ENCODE data around the gene INS. TPM values are rescaled to one million over a fixed set of nuclear protein-coding genes. Genes with fewer than 3 reads are reported as not detected.
A peak's percentile ranks its signal among the peaks of the same experiment; 100 is the strongest.

INS gene
- polyA plus RNA-seq, 4 donors = not detected

DNA sequence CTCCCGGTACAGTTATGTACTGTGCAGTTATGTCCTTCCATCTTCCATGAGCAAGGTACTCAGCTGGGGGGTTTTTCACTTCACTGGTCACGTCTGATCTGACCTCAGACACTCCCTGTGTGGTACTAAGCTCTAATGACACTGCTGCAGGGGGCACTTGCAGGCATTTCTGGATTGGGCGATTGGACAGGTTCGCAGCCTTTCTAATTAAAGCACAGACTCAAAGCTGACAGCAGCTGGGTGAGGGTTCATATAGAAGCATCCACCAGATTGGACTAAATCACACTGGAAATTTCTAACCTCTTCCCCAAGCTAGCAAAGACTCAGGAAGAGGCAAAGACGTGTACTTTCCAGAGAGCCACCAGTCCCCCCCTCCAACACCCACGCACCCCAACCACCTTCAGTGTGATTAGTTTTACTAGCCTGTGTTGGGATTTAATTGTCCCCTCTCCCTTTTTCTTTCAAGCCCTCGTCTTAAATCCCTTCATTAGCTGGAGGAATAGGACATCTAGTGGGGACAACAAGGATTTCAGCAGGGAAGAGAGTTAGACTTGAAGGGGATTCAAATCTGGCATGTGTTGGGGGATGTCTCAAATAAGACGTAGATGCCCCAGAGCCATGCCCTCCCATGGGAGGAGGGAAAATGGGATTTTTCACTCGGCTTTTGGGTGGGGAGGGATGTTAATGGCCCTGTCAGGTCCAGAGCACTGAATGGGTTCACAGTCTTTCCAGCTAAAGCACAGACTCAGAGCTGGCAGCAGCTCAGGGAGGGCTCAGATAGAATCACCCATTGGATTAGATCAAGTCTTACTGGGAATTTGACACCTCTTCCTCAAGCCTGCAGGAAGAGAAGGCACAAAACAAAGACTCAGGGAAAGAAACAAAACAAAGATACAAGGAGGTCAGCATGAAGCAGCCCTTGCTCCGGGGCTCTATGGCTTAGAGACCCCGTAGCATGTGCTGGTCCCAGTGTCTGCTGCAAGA is 10.9 kb downstream of the INS start:
- DNase-seq (ENCODE audit: low read depth in 4 of 4, low spot score in 3 of 4) = peak in 1 of 4 donors; percentile 70

DNA sequence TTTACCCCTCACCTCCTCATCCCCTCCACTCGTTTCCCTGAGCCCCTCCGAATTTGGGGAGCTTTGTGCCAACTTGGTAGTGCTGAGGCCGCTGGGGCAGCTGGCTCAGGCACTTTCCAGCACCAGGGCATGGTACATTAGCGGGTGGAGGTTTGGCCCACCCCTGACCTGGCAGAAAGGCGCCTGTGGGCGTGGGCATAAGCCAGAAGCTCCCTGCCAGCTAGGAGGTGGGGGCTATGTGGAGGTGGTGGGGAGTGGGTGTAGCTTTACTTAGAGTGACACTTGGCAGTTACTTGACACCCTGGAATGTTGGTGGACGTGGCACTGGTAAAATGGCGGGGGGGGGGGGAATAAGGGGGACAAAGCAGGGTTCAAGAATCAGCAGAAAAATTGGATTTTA is 11.5 kb downstream of the INS start:
- DNase-seq (ENCODE audit: low read depth in 4 of 4, low spot score in 3 of 4) = no peak

DNA sequence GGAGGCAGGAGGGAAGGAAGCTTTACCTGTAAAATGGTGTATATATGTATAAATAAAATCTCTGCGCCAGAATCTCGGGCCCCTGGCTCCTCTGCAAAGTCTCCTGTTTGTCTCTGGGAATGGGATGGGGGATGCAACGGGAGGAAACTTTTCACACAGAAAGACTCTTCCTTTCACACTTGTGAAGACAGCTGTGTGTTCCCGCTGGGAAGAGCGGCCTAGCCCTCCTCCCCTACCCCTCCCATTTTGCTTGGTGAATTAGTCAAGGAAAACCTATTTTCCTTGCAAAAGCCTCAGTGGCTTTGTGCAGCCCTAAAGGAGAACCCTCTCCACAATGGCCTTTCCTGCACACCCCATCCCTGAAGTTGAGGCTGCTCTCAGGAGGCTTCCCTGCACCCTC is 12.4 kb downstream of the INS start:
- DNase-seq (ENCODE audit: low read depth in 4 of 4, low spot score in 3 of 4) = no peak

DNA sequence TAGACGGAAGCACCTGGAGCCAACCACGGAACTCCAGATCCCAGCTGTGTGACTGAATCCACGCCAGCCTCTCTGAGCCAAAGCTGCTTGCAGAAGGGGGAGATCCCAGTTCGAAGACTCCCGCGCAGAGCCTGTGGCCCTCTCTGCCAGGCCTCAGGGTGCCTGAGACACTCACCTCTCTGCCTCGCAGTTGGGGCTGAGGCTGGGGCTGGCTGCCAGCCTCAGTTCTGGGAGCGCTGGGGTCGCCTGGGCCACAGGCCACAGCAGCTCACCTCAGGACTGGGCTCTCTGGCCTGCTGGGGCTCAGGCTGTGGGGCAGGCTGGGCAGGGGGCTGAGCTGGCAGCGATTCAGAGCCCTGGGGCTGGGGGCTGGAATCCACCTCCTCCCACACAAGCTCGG is 13.6 kb downstream of the INS start:
- DNase-seq (ENCODE audit: low read depth in 4 of 4, low spot score in 3 of 4) = no peak

DNA sequence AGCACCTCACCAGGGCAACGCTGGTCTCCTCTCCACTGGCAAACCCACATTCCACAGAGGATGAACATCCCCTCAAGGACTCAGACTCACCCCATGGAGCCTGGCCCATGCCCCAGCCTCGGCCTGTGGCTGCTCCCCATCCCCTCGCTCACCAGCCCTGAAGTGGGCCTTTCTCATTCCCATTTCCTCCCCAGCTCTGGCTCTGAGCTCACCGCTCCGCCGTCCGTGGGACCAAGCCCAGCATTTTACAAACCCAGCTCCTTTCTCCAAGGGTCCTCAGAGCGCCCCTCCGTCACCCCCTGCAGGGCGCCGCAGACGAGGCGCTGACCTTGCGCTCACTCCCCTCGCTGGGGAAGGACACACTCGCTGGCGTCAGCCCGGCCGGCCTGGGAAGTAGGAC is 15.0 kb downstream of the INS start:
- DNase-seq (ENCODE audit: low read depth in 4 of 4, low spot score in 3 of 4) = no peak

GRCh38 chr11:2144544-2145248 is 16.3 kb downstream of the INS start:
- DNase-seq (ENCODE audit: low read depth in 4 of 4, low spot score in 3 of 4) = no peak

GRCh38 chr11:2143799-2144543 is 17.0 kb downstream of the INS start:
- DNase-seq (ENCODE audit: low read depth in 4 of 4, low spot score in 3 of 4) = no peak

- no peak for DNase-seq (ENCODE audit: low read depth in 4 of 4, low spot score in 3 of 4)
Measured at GRCh38 chr11:2143477-2143798, 17.6 kb downstream of the INS start.

DNA sequence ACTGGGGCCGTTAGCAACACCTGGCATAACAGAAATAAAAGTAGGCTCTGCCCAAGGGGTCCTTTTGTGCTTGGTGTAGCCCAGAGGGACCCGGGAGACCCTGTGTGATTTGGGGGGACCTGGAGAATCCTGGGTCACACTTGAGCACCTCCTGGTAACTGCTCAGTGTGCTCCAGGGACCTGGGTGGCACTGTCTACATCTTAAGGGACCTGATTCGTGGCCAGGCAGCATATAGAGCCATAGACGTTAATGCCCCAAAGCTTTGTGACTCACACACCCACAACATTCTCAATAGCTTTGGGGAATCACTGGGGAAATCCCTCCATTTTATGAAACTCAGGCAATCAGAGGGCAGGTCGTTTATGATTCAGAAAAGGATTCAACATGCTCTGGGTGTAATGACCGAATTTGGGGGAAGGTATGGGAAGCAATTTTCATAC is 18.2 kb downstream of the INS start:
- no peak for DNase-seq (ENCODE audit: low read depth in 4 of 4, low spot score in 3 of 4)

DNA sequence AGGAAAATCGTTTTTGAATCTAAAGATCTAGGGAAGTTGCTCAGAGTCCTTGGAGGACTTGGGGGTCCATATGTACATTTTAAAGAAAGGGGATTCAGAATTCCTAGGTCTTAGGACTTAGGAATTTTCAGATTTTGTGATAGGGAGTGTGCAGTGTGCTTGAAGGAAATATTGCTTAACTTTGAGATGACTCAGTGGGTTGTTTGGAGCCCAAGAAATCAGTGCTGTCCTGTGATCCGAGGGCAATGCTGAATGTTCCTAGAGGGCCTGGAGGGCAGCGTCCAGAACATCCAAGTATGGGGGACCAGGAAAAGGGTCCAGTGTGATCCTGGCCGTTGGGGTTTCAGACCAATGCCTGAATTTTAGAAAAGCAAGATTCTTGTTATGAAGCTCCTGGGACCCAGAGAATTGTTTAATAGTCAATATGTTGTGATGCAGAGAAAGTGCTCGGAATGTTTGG is 18.7 kb downstream of the INS start:
- DNase-seq (ENCODE audit: low read depth in 4 of 4, low spot score in 3 of 4) = no peak

DNA sequence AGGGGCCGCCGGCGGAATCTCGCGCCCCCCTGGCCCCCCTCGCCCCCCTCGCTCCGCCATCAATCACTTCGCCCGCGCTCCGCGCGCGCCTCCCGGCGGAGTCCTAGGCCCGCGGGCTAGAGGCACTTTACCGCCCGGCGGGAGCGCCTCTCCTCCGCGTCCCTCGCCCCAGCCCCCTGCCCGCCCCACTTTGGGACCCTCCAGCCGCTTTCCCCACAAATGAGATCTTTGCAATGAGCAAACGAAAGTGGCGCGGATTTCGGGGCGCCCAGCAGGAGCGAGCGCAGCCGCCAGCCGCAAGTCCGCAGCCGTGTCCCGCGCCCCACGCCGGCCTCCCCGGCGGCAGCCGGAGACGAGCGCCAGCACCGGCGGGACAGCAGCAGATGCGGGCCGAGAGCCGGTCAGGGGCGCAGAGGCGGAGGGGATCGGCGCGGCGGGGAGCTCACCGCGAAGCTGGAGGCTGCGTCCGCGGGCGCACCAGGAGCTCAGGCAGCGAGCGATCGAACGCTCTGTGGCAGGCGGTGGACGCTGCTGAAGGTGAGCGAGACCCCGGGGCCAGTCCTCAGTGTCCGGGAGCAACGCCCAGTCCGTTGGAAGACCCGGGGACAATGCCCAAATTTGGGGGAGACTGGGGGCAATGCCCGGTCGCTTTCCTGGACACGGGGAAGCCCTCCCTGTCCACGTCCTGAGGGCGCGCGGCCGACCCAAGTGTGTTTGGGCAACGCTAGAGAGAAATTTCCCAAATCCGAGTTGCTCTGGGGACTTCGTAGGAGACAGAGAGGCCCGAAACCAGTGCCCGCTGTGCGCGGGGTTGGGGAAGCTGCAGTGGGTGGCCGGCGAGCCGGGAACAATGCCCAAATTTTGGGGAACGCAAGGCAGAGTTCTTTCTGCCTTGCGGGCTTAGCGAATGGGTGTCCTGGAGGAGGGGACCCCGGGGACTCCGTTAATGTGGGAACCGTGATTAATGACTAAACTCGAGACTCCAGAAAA is 20.3 kb downstream of the INS start:
- DNase-seq (ENCODE audit: low read depth in 4 of 4, low spot score in 3 of 4) = no peak

DNA sequence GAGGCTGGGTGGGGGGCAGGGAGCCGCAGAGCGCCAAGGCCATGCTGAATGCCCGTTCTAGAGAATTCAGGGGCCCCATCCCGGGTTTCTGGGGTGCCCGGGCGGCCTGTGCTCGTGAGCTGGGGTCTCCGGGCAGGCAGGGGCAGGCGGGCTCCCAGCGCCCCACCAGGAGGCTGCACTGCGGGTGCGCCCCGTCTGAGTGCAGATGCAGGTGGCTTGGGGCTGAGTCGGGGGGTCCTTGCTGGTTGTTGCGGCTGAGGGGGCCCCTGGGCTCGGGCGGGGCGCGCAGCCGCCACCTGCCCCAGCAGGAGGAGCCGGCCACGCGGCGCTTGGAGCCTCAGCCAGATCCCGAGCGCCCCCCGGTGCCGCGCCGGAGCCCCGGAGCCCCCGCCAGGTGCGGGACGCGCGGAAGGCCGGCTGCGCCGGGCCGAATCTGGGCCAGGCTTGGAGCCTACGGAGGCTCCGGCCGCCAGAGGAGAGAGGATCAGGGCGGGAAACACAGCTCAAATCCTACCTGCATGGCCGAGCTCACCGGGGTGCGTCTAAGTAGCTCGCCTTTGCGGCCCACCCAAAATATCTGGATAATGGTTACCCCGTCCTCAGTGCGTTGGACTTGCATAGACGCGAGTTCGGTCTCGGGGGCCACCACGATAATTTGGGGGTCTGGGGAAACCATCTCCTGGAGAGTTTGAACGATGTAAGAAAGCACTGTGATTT is 21.2 kb downstream of the INS start:
- no peak for DNase-seq (ENCODE audit: low read depth in 4 of 4, low spot score in 3 of 4)

GRCh38 chr11:2139123-2139521 is 21.9 kb downstream of the INS start, which contains the start of gene IGF2:
TSS of gene IGF2 (minus strand) at chr11:2139389. CDS start at chr11:2135523, 3,866 bp downstream.
- no peak for DNase-seq (ENCODE audit: low read depth in 4 of 4, low spot score in 3 of 4)

- no peak for DNase-seq (ENCODE audit: low read depth in 4 of 4, low spot score in 3 of 4)
Measured at GRCh38 chr11:2138431-2139122, 22.4 kb downstream of the INS start.

GRCh38 chr11:2138068-2138430 is 23.0 kb downstream of the INS start:
- DNase-seq (ENCODE audit: low read depth in 4 of 4, low spot score in 3 of 4) = no peak

GRCh38 chr11:2137202-2138067 is 23.6 kb downstream of the INS start:
- peak; percentile 63 to 79 (median 68) for DNase-seq (ENCODE audit: low read depth in 4 of 4, low spot score in 3 of 4)

DNA sequence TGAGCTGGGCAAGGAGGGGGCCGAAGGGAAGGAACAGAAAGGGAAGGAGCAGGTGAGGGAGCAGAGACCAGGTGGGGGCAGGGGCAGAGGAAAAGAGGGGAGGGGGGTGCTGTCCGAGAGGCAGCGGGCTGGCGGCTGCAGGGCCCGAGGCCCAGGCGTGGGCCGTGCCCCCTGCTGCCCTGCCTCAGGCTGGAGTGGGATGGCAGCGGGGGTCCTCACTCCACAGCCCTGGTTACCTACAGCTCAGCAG is 24.1 kb downstream of the INS start:
- no peak for DNase-seq (ENCODE audit: low read depth in 4 of 4, low spot score in 3 of 4)

Data from right renal pelvis (tissue), 4 donors.